K562 (cell line): Measurements from ENCODE around the gene CTDNEP1. TPM values are rescaled to one million over a fixed set of nuclear protein-coding genes. Genes with fewer than 3 reads are reported as not detected.

Experiments
- C11orf30 ChIP-seq: fragments of 450-650 bp; IDR thresholded peaks from 2 replicates; pipeline ENCODE4 v1.6.1; 2016; ENCODE audit warnings: low read depth, mild to moderate bottlenecking
- CHD1 ChIP-seq: fragments of 200-600 bp; sonication (generic); IDR thresholded peaks from one replicate; pipeline ENCODE4 v1.6.1; 2012; ENCODE audit warnings: mild to moderate bottlenecking, moderate library complexity, low read length, inconsistent platforms
- E2F6 ChIP-seq, 2 experiments: IDR thresholded peaks; 2 replicates each; pipeline ENCODE4 v1.6.1; 2011; ENCODE audit warnings: borderline replicate concordance in 1 of 2, control low read depth in 1 of 2, low read depth in 1 of 2, low read length in 1 of 2, mild to moderate bottlenecking in 1 of 2, mixed read lengths in 1 of 2, moderate library complexity in 1 of 2; ENCODE audit not compliant: insufficient read depth in 1 of 2, insufficient read length in 1 of 2, poor library complexity in 1 of 2, severe bottlenecking in 1 of 2; ENCODE audit errors: extremely low read depth in 1 of 2
- MCM2 ChIP-seq: fragments of 450-650 bp; IDR thresholded peaks from 2 replicates; pipeline ENCODE4 v1.6.1; 2017; ENCODE audit warnings: low read depth, mild to moderate bottlenecking
- MYBL2 ChIP-seq, 2 experiments: fragments of 450-650 bp in 1 of 2; sonication (generic) in 1 of 2; formaldehyde crosslinking in 1 of 2; IDR thresholded peaks; 2 replicates each; pipeline versions ENCODE4 v1.6.1 to v1.8.1; 2017 to 2022; ENCODE audit warnings: borderline replicate concordance in 1 of 2, inconsistent platforms in 1 of 2, low read depth in 1 of 2, mild to moderate bottlenecking in 1 of 2, missing genetic modification reagents in 1 of 2, moderate library complexity in 1 of 2
- PCBP1 ChIP-seq: fragments of 200-400 bp; formaldehyde crosslinking; IDR thresholded peaks from 2 replicates; pipeline ENCODE4 v1.6.1; 2018; ENCODE audit warnings: mild to moderate bottlenecking, low read depth, low read length; ENCODE audit not compliant: poor library complexity, severe bottlenecking
- POLR2G ChIP-seq: fragments of 200-400 bp; formaldehyde crosslinking; IDR thresholded peaks from 2 replicates; pipeline ENCODE4 v1.6.1; 2017; ENCODE audit warnings: low read depth, mild to moderate bottlenecking, antibody characterized with exemption, low read length, moderate library complexity
- RAD21 ChIP-seq, 2 experiments: fragments of 250-450 bp in 1 of 2; fragments of 450-650 bp in 1 of 2; sonication (Bioruptor Pico) in 1 of 2; formaldehyde crosslinking in 1 of 2; IDR thresholded peaks in 1 of 2; conservative IDR thresholded peaks in 1 of 2; 2 replicates each; pipeline versions ENCODE4 v1.4.0 to v1.8.0; 2020 to 2022; ENCODE audit warnings: mild to moderate bottlenecking in 2 of 2, moderate library complexity in 1 of 2
- RERE ChIP-seq: sonication (generic); formaldehyde crosslinking; IDR thresholded peaks from 2 replicates; pipeline ENCODE4 v1.8.0; 2023; ENCODE audit warnings: missing genetic modification reagents, mild to moderate bottlenecking, borderline replicate concordance
- SMAD4 ChIP-seq: fragments of 250-450 bp; sonication (Bioruptor Pico); conservative IDR thresholded peaks from 2 replicates; pipeline ENCODE4 v1.8.0; 2021; ENCODE audit warnings: inconsistent platforms, mild to moderate bottlenecking, moderate library complexity
- SRSF7 ChIP-seq: fragments of 200-400 bp; formaldehyde crosslinking; optimal IDR thresholded peaks from 2 replicates; pipeline ENCODE3; 2017; ENCODE audit warnings: mild to moderate bottlenecking, low read depth, low read length
- ZNF133 ChIP-seq: fragments of 250-450 bp; sonication (Bioruptor Pico); IDR thresholded peaks from 2 replicates; pipeline ENCODE4 v1.4.0; 2020; ENCODE audit warnings: mild to moderate bottlenecking
- polyA plus RNA-seq, 8 experiments: library from polyadenylated mRNA; depleted of rRNA in 4 of 8; stranded (reverse) in 5 of 8; unstranded in 3 of 8; fragments of >200 nt; fragmentation: Nextera tagmentation in 2 of 8; fragmentation: Illumina TruSeq in 1 of 8; extraction: Ambion mirVana in 2 of 8; extraction: Trizol in 1 of 8; gene quantifications; 2 replicates each; pipeline versions ENCODE4 v1.2.1 to v1.2.3, GENCODE V29; 2011 to 2014; ENCODE audit warnings: inconsistent platforms in 1 of 8, missing spikeins in 1 of 8
- total RNA-seq, 7 experiments: library from RNA; depleted of rRNA in 6 of 7; stranded (reverse); fragments of >200 nt in 6 of 7; fragmentation: Illumina TruSeq in 2 of 7; extraction: Trizol in 2 of 7; gene quantifications; 2 replicates each; pipeline versions ENCODE4 v1.2.1 to v1.2.3, GENCODE V29; 2011 to 2021; ENCODE audit warnings: low replicate concordance in 1 of 7
- TF ChIP-seq, protein P1 (sequence below): sonication (generic); formaldehyde crosslinking; IDR thresholded peaks from 2 replicates; pipeline ENCODE4 v1.8.1; 2023; ENCODE audit warnings: mild to moderate bottlenecking, missing genetic modification reagents

Gene CTDNEP1
- total and polyA plus RNA-seq, 9 of the 15 experiments (the other 6 are each of a cell fraction or from before 2014, with no cell fraction given), result 10.7 to 150 (median 28.5) TPM

DNA sequence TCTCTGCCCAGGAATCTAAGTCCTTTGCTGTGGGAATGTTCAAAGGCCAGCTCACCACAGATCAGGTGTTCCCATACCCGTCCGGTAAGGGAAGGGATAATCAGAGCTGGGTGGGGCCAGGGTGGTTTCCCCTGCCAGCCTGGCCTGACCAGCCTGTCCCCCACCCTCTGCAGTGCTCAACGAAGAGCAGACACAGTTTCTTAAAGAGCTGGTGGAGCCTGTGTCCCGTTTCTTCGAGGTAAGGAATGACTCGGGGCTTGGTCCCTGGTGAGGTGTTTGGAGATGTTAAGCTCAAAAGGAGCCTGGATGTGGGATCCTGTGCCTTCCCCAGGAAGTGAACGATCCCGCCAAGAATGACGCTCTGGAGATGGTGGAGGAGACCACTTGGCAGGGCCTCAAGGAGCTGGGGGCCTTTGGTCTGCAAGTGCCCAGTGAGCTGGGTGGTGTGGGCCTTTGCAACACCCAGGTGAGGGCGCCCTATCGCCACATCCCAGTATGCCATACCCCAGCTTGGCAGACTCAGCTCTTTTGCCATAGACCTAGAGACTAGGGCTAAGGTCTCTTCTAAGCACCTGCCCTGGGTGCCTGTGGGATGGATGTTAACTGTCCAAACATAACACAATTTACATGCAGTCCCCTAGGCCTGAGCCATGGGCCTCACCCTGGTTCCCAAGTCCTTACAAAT, 30.8 kb downstream of the CTDNEP1 start (continued):
- TF ChIP-seq, protein P1, sequence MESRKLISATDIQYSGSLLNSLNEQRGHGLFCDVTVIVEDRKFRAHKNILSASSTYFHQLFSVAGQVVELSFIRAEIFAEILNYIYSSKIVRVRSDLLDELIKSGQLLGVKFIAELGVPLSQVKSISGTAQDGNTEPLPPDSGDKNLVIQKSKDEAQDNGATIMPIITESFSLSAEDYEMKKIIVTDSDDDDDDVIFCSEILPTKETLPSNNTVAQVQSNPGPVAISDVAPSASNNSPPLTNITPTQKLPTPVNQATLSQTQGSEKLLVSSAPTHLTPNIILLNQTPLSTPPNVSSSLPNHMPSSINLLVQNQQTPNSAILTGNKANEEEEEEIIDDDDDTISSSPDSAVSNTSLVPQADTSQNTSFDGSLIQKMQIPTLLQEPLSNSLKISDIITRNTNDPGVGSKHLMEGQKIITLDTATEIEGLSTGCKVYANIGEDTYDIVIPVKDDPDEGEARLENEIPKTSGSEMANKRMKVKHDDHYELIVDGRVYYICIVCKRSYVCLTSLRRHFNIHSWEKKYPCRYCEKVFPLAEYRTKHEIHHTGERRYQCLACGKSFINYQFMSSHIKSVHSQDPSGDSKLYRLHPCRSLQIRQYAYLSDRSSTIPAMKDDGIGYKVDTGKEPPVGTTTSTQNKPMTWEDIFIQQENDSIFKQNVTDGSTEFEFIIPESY (CRISPR knock-in tag), result no peak
- TF ChIP-seq SMAD4 (CRISPR knock-in tag), result no peak
- no peak for TF ChIP-seq MYBL2 (IDR thresholded peaks at IDR 0.05; ENCODE audit: low read depth)
- TF ChIP-seq MYBL2 (CRISPR knock-in tag; IDR thresholded peaks at IDR 0.05; ENCODE audit: borderline replicate concordance), result no peak
- TF ChIP-seq RERE (CRISPR knock-in tag), result no peak
- TF ChIP-seq C11orf30, result peak; percentile 17; the same call in 1 of the 2 replicates
- TF ChIP-seq ZNF133 (CRISPR knock-in tag), result no peak
- peak; percentile 34; the same call in 1 of the 2 replicates for TF ChIP-seq POLR2G
- no peak for TF ChIP-seq PCBP1
- no peak for TF ChIP-seq MCM2
- peak; percentile 7 to 44; a peak in 2 of 4 replicates for TF ChIP-seq RAD21 (CRISPR knock-in tag; conservative IDR thresholded peaks at IDR 0.05 in 1 of 2, IDR thresholded peaks at IDR 0.05 in 1 of 2)
- no peak for TF ChIP-seq SRSF7
- TF ChIP-seq CHD1, result no peak
- TF ChIP-seq E2F6 (IDR thresholded peaks at IDR 0.05; ENCODE audit: borderline replicate concordance in 1 of 2, extremely low read depth in 1 of 2, insufficient read depth in 1 of 2, insufficient read length in 1 of 2, low read depth in 1 of 2, low read length in 1 of 2, poor library complexity in 1 of 2, severe bottlenecking in 1 of 2), result no peak
